IPS-11a (cell line): ENCODE data around the gene FAM98B.

Experiments used
- H3K4me3 ChIP-seq: one replicate; pipeline ENCODE4 v1.5.1; 2013; ENCODE audit warnings: low read depth, low read length, control low read depth

The FAM98B gene

DNA sequence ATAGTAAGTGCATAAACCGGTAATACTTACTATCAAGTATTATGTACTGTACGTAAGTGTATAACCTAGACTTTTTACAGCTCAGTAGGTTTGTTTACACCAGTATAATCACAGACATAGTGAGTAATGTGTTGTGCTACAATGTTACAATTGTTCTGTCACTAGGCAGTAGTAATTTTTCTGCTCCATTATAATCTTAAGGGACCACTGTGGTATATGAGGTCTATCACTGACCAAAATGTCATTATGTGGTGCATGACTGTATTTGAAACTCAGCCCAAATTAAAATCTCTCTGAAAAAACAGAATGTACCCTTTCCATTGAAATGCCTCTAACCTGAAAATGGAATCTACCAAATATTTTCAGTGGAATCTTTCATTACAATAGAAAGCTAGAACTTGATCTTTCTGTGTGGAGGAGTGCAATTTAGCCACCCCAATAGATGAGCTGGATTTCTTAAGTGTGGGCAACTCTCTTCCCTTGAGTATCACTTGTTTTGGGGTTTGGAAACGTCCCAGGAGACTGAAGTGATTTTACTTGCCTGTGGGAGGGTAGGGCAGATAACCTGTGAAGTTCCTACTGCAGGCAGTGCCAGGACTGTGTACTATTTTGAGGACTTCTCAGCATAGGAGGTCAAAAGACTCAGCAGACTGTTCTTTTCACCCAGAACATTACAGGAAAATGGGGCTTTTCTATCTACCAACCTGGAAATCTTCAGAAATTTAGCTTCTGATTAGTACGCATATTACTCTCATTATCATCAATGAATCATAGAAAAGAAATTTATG lies 50.9 kb downstream of the FAM98B start:
- H3K4me3 ChIP-seq, result no peak overlapping the region

DNA sequence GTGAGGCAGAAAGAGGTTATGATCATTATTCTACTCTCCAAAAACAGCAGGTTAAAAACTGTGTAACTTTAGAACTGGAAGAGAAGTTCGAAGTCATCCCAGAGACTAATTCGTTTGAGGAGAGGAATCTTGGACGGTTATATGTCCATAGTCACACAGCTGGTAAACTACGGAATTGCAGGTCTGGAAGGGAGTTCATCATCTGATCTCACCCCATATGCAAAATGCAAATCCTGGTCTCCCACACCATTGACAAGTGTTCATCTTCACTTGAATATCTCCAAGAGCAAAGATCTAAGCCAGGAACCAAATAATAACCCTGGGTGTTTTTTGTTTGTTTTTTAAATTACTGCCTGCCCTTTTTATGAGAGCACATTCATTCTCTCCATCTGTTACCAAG lies 53.1 kb downstream of the FAM98B start:
- H3K4me3 ChIP-seq, result no peak overlapping the region

DNA sequence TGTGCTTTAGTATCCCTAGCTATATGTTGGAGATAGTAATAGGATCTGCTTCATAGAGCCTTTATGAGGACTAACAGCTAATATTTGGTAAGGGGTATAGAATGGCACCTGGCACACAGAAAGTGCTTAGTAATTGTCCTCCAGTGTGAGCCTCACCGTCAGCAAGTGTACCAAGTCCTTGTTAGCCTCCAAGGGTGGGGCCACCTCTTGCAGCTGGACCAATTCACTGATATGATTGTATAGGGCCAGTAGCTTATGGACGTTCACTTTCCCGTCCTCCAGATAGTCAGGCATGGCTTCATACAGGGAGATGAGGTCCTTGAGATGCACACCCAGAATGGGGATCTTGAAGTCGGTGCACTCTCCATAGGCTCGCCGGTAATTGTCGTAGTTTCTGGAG lies 53.6 kb downstream of the FAM98B start:
- H3K4me3 ChIP-seq, result no peak overlapping the region

DNA sequence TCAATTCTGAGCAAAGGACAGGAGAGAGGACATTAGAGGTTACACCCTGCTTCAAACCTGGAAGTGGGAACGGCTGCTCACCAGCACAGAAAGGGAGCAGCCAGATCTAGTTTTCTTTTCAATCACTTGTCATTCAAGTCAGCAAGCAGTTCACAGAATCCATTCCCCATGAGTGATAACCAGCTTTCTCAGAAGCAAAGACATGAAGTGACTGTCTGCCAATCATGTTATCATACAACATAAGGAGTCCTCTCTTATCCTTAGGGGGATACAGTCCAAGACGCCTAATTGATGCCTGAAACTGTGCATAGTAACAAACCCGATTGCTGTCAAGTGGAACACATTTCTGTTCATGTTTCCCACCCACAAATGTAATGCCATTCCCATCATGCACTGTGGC lies 54.7 kb downstream of the FAM98B start:
- no peak overlapping the region for H3K4me3 ChIP-seq

DNA sequence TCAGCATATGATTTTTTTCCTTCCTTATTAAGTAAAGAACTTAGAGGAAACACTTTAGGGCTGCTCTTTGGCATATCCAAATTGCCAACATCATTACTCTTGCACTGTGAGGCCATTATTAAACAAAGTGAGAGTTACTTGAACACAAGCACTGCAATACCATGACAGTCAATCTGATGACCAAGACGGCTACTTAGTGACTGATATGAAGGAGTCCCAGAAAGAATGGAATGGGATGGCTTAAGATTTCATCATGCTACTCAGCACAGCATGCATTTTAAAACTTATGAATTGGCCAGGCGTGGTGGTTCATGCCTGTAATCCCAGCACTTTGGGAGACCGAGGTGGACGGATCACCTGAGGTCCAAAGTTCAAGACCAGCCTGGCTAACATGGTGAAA lies 55.2 kb downstream of the FAM98B start:
- no peak overlapping the region for H3K4me3 ChIP-seq

DNA sequence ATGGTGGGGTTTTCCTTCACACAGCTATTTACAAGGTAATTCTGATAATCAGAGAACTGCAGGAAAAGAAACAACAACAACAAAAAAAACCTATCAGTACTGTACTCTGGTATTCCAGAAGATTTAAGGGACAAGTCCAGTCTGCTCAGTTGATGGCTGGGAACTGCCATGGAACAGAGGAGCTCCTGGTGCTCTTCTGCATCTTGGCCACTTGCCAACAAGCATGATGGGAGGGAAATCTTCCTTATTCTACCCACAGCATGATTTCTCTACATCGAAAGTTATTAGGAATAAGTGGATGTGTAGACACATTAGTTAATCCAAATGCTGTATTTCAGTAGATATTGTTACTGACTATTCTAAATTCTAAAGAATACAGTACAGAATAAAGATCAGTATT lies 59.0 kb downstream of the FAM98B start:
- H3K4me3 ChIP-seq, result no peak overlapping the region

DNA sequence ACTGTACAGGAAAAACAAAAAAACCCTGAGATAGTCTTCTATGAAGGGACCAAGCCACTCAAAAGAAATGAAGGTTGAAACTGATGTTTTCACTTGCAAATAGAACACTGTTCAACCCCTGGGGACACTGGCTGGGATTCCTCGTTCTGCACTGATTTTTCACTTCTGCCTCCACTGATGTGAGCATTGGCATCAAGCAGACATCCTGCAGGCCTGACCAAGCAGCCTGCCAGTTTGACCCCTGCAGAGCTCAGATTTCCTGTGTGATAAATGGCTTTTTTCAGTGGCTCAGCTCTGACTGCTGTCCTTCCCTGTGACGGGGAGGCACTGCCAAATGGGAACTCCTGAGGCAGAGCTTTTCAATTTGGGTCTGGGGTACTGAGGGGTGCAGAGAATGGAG lies 60.7 kb downstream of the FAM98B start:
- no peak overlapping the region for H3K4me3 ChIP-seq

DNA sequence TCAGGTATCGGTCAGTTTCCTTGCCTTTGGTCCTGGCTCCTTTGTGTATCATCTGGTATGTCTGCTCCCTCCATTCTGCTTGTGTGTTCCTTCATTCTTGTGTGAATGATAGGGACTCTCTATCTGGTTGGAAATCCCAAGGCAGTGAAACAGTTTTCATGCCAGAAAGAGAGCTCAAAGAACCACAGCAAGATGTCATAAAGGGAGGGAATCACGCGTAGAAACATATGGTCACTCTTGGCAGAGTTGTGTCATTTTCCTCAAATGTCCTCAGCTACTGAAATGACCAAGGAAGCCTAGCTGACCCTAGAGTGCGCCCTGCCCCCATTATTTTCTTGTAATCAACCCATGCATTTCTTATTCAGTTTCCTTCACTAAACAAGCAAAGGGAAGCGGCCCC lies 62.7 kb downstream of the FAM98B start:
- no peak overlapping the region for H3K4me3 ChIP-seq

DNA sequence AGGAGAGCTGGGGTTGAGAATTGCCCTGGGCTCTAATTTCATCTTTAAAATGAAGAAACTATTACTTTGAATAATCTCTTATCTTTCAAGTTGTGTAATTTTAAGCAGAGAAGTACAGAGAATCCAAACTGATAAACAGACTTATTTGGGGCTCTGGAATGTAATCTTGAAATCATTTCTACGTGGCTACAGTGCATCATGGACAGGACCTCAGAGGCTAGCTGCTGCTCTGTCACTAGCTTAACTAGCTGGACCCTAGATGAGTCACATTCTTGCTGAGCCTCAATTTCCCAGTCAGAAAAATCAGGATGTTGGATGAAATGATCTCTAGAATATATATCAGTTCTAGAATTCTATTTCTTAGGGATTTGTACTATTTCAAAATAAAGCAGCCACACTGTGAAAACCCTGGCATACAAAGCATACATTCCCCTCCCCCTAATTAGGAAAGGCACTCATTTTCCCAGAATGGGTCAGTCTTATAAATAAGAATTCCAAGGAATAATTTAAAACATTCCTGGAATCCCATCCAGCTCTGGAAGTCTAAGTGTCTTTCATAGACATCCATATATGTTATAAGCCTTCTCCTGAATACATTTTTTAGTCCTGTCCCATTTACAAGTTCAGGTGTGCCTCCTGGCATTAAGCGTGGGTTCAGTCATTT lies 63.5 kb downstream of the FAM98B start:
- no peak overlapping the region for H3K4me3 ChIP-seq

DNA sequence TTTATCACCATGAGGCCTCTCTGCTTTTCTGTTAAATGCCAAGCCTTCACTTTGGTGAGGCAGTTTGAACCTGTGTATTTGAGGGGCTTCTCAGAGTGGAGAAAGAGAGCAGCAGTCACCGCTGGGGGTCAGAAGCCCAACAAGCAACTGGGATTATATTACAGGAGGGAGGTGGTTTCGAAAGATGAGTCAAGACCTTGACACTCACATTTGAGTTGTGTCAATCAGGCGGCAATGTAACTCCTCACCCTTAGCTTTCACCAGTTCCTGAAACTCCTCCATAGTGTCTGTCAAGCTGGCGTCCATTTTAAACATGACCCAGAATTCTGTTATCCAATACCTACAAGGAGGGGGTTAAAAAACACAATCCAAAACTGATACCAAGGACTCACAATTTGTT lies 64.2 kb downstream of the FAM98B start:
- H3K4me3 ChIP-seq, result no peak overlapping the region

DNA sequence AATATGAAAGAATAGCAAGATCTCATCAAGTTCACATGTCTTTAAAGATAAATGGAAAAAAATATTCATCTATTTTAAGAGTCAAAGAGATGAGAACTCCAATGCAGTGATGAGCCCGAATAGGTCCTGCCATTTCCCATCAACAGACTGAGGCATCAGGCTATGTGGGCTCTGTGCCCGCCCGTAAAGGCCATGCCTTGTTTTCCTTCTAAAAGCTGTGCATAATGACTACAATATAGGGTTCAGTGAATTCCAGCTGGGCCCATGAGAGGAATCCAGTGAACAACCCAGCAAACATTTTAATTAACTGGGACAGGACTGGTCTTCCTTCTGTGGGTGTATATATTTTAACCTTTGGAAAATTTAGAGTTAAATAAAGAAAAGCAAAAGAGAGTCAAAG lies 66.1 kb downstream of the FAM98B start:
- no peak overlapping the region for H3K4me3 ChIP-seq

DNA sequence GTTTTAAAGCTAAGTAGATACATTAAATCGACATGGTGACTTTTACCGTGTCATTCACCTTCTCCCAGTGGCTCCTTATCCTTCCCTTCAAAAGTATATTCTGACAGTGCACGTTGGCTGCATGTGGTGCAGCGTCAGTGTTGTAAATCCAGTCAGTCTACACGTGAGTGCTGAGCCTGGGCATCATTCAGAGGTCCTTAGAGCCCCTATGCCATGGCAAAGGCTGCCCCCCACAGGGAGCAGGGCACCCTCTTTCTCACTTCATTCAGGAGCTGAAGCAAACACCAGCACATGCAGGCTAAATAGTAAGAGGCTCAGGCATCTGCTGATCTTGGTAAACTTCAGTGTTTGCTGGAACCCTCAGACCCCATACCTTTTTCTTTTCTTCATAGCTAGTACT lies 67.4 kb downstream of the FAM98B start:
- H3K4me3 ChIP-seq, result no peak overlapping the region

DNA sequence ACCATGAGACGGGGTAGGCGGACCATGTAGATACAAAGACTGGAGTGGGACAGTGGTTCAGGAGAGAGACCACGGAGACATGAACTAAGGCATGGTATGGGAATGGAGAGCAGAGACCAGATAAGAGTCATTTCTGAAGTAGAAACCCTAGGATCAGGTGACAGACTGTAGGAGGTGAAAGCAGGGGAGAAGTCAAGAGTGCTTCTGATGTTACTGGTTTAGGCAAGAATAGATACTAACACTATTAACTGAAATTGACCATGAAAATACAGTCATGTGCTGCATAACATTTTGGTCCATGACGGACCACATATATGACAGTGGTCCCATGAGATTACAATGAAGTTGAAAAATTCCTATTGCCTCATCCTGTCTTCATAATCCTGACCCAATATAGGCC lies 69.0 kb downstream of the FAM98B start:
- H3K4me3 ChIP-seq, result no peak overlapping the region

DNA sequence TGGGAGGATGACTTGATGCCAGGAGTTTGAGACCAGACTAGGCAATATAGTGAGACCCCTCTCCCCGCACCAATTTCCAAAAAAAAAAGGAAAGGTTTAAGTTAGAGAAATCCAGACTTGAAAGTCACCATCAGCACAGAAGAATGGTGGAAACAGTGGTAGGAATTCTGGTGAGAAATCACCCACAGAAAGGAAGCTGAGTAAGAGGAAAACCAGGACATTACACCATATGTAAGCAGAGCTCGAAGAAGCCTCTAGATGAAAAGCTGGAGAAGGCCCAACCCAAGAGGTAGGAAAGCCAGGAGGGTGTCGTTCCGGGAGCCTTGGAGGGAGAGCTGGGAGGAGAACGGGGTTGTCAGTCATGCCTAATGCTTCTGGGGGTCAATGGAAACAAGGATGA lies 70.2 kb downstream of the FAM98B start:
- H3K4me3 ChIP-seq, result no peak overlapping the region

DNA sequence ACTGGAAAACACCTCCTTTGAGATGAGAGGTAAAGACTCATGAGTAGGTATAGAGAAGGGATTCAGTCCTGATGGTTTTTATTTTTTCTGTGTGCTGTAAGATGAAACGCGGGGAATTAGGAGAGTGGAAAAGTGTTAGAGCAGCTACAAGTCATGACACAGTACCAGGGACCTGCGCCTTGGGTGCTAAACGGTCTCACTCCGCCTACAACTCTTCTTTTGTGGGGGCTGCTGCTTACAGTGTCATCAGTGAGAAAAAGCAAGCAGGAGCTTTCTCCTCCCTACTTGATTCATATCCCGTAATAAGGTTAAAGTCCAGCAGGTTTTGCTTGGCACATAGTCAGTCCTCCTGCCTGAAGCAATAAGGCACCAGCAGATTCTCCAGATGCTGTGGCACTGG lies 71.6 kb downstream of the FAM98B start:
- no peak overlapping the region for H3K4me3 ChIP-seq

DNA sequence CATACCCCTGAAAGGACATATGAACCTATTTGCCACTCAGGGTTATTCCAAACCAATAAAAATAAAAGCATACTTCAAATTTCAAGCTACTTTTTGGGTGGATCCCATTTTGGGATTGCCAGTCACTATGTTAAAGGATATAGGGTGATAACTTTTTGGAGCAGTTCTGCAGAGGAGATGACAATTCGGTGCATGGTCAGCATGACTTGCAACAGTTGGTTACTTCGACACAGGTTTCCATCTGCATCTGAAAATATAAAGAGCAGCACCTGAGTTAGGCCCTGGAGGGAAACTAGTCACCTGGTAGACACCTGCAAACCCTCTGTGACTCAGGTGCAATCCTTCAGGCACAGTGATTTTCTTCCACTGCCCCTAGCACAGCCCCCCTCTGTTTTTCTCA lies 72.2 kb downstream of the FAM98B start:
- H3K4me3 ChIP-seq, result no peak overlapping the region

DNA sequence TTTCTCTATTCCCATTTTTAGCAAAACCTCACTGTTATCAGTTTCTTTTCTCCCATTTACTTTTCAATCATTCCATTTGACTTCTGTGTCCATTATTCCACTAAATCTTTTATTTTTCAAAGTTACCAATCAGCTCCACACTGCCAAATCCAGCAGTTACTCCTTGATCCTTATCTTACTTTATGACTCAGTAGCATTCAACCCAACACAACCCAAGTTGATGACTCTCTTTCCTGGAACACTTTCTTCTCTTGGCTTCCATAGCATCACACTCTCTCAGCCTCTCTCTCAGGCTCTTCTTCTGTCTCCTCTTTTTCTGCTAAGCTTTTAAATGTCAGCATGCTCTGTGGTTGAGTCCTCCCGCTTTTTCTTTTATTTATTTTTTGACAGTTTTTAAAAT lies 74.4 kb downstream of the FAM98B start:
- H3K4me3 ChIP-seq, result no peak overlapping the region

DNA sequence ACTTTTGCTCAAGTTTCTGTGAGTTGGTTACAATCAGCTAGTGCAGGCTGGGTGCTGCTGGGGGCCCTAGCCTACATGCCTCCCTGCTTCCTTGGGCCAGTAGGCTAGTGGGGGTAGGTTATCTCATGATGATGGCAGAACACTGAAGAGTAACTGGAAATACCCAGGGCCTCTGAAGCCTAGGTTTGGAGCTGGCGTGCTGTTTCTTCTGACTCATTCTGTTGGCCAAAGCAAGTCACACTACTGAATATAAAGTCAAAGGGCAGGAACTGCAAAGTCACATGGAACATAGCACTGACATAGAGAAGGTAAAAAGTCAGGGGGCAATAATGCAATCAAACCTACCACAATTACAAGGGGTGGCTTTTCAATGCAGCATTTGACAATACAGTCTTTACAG lies 76.2 kb downstream of the FAM98B start:
- H3K4me3 ChIP-seq, result no peak overlapping the region

DNA sequence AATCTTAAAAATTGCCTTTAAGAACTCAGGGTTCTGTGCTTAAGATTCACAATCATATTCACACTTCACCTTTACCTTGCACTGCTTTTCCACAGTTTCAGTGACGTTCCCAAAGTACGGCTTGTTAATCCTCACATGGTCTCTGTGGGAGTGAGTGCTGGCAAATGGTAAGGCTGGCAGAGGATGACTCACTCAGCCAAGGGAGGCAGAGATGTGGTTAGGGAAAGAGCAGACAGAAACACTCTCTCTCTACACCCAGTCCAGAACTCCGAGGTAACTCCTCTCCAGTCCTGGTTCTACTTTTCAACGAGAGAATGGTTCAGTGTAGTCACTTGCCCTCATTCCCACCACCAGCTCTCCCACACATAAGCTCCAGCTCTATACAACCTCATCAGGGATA lies 77.6 kb downstream of the FAM98B start:
- no peak overlapping the region for H3K4me3 ChIP-seq

DNA sequence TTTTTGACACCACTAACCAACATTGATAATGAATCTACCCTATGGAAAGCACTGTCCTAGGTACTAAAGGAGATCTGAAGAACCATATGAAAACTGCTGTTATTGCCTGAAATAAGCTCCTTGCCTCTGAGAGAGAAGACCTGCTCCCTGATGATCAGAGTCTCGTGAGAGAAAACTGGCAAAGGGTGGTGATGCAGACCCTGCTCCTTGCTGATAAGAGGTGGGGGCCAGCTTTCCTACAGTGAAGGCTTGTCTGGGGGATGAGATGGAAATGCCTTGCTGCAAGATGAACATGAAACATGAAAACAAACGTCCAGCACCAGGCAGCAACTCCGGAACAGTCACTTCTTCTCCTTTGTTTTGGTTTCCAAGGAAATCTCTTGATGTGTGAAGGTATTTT lies 78.8 kb downstream of the FAM98B start:
- H3K4me3 ChIP-seq, result no peak overlapping the region

DNA sequence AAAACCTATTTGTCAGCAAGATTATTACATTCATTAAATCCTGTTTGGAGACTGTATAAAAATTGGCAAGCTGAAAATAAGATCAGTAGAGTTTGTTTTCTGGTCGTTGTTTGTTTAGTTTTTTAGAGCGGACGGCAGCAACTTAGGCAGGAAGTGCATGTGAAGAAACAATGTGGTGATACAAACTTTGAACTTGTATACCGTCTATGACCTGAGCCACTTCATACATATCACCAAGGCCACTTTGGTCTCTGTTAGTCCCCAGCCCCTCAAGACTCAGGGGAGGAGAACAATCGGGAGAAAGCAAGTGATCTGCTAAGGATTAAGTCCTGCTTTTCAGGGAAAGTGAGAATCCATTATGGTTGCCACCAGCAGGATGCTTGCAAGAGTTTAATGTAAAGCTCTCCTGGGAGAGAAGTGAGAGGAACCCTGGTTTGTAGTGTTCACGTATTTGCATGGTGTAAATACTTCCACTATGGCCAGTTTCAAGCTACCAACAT lies 79.5 kb downstream of the FAM98B start:
- H3K4me3 ChIP-seq, result no peak overlapping the region

DNA sequence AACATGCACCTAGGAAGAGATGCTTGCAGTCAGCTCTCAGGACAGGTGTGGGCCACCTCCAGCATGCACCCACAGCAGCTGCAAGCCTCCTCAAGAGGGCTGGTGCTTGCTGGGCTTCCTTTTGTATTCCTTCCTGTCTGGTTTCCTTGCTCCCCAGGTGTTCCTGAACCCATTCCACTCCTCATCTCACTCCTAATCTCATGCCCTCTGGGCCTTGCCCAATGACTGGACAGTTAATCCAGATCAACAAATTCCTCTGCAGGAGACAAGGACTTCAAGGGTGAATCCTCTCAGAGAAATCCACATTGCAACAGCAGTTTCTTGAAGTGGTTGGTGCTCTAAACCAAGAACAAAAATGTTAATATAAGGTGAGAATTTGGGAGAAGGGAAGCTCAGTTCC lies 80.0 kb downstream of the FAM98B start:
- H3K4me3 ChIP-seq, result no peak overlapping the region

DNA sequence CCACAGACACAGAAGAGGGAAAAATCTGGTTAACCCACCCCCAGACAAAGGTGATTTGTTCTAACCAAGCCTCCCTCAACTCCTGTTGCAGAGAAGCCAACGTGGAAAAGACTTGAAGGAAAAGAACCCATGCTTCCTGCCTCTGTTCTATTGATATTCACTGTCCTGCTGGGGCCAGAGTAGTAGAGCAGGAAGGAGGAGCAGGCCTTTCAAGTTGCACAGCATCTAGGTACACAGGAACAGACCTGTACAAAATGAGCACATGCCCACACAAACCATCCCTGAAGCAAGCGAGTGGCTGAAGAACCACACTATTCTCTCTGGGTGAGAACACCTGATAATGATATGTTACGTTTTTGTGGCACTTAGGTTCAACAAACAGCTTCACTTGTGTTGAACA lies 80.8 kb downstream of the FAM98B start:
- no peak overlapping the region for H3K4me3 ChIP-seq
